Vagina (tissue), 2 donors: ENCODE data around the gene SELENOW. TPM values are rescaled to one million over a fixed set of nuclear protein-coding genes. Genes with fewer than 3 reads are reported as not detected.
"Not testable (repeated sequence)": the region's sequence is repeated elsewhere in the genome, so short reads cannot be mapped to it uniquely, and the experiment has no call there.

Experiments
- DNase-seq, 2 donors: peaks; one replicate each; pipeline ENCODE4 v3.0.0-alpha.2; 2017; ENCODE audit errors: extremely low spot score in 2 of 2
- H3K27ac ChIP-seq: fragments of 200-600 bp; sonication (generic); one replicate; pipeline ENCODE4 v1.5.1; 2019
- H3K27me3 ChIP-seq: fragments of 200-600 bp; sonication (generic); one replicate; pipeline ENCODE4 v1.5.1; 2019
- H3K36me3 ChIP-seq, 2 donors: fragments of 200-600 bp; sonication (generic); one replicate each; pipeline ENCODE4 v1.5.1; 2017 to 2019
- H3K4me1 ChIP-seq: fragments of 200-600 bp; sonication (generic); one replicate; pipeline ENCODE4 v1.5.1; 2019
- H3K4me3 ChIP-seq, 2 donors: fragments of 200-600 bp; sonication (generic); 1 replicate in 1 of 2; 2 replicates in 1 of 2; pipeline ENCODE4 v1.5.1; 2016 to 2019
- H3K9me3 ChIP-seq: fragments of 200-600 bp; sonication (generic); one replicate; pipeline ENCODE4 v1.5.1; 2019
- CTCF ChIP-seq, 3 experiments: fragments of 450-650 bp in 2 of 3; fragments of 200-600 bp in 1 of 3; sonication (generic) in 1 of 3; IDR thresholded peaks; one replicate each; pipeline ENCODE4 v1.5.1; 2017 to 2019; ENCODE audit warnings: antibody characterized with exemption in 3 of 3, mild to moderate bottlenecking in 2 of 3, moderate library complexity in 2 of 3
- POLR2A ChIP-seq, 2 donors: fragments of 450-650 bp; IDR thresholded peaks; one replicate each; pipeline ENCODE4 v1.6.1; 2017; ENCODE audit warnings: antibody characterized with exemption in 2 of 2, mild to moderate bottlenecking in 2 of 2, moderate library complexity in 2 of 2
- POLR2AphosphoS5 ChIP-seq, 2 donors: sonication (generic); formaldehyde crosslinking; IDR thresholded peaks; one replicate each; pipeline ENCODE4 v1.9.0; 2017; ENCODE audit warnings: antibody characterized with exemption in 2 of 2, mild to moderate bottlenecking in 2 of 2, low read depth in 1 of 2; ENCODE audit not compliant: insufficient read depth in 1 of 2
- intact Hi-C: fragments of 100-400 bp; cut with DNase I; formaldehyde crosslinking; loops from one replicate; pipeline ENCODE4 v1.15.1; 2023
- total RNA-seq: library from RNA; depleted of rRNA; stranded (reverse); fragments of >200 nt; gene quantifications from one replicate; pipeline ENCODE4 v1.2.3, GENCODE V29; 2016

The SELENOW gene
- total RNA-seq, 1 donor from 2014 or later = 442 TPM

GRCh38 chr19:47813304-47813994 lies 34.9 kb downstream of the SELENOW start:
- intact Hi-C loops = no loop called here
- H3K4me3 ChIP-seq = no peak overlapping the region

GRCh38 chr19:47813995-47814328 lies 35.5 kb downstream of the SELENOW start:
- Histone ChIP-seq H3K4me3 (no peak overlapping the region), H3K36me3 (no peaks in the 10 kb centered on the region), H3K27me3 (no peaks in the 10 kb centered on the region), H3K27ac (no peak overlapping the region), H3K9me3 (no peaks in the 10 kb centered on the region), H3K4me1 (no peaks in the 10 kb centered on the region)
- TF ChIP-seq CTCF (IDR thresholded peaks at IDR 0.05) = no peak
- TF ChIP-seq POLR2A (IDR thresholded peaks at IDR 0.05) = no peak
- no peak for TF ChIP-seq POLR2AphosphoS5 (IDR thresholded peaks at IDR 0.05; ENCODE audit: insufficient read depth in 1 of 2, low read depth in 1 of 2)
- intact Hi-C loops = no loop called here
- no peak for DNase-seq

More at GRCh38 chr19:47813304-47813994, 34.9 kb downstream of the SELENOW start:
- no peak for DNase-seq
- Histone ChIP-seq H3K27ac (no peak overlapping the region), H3K9me3 (no peaks in the 10 kb centered on the region), H3K4me1 (no peaks in the 10 kb centered on the region), H3K27me3 (no peaks in the 10 kb centered on the region), H3K36me3 (no peaks in the 10 kb centered on the region)
- no peak for TF ChIP-seq POLR2A (IDR thresholded peaks at IDR 0.05)
- TF ChIP-seq CTCF (IDR thresholded peaks at IDR 0.05) = peak in 2 of 3 experiments; percentile 22 to 40

GRCh38 chr19:47816270-47816669 lies 37.8 kb downstream of the SELENOW start:
- H3K27me3 ChIP-seq, intact Hi-C loops, H3K4me1 ChIP-seq, H3K27ac ChIP-seq, H3K36me3 ChIP-seq, H3K9me3 ChIP-seq, H3K4me3 ChIP-seq, DNase-seq: not testable (repeated sequence)

GRCh38 chr19:47818221-47818620 lies 39.7 kb downstream of the SELENOW start:
- intact Hi-C loops, H3K9me3 ChIP-seq, H3K27ac ChIP-seq, H3K27me3 ChIP-seq, DNase-seq, H3K36me3 ChIP-seq, H3K4me1 ChIP-seq, H3K4me3 ChIP-seq: not testable (repeated sequence)

GRCh38 chr19:47819858-47820257 lies 41.4 kb downstream of the SELENOW start:
- intact Hi-C loops = no loop called here
- Histone ChIP-seq H3K27me3 (no peaks in the 10 kb centered on the region), H3K9me3 (no peaks in the 10 kb centered on the region), H3K4me3 (no peak overlapping the region), H3K27ac (no peak overlapping the region), H3K36me3 (no peaks in the 10 kb centered on the region), H3K4me1 (no peaks in the 10 kb centered on the region)
- no peak for DNase-seq
- TF ChIP-seq POLR2A (IDR thresholded peaks at IDR 0.05) = no peak
- TF ChIP-seq POLR2AphosphoS5 (IDR thresholded peaks at IDR 0.05; ENCODE audit: insufficient read depth in 1 of 2, low read depth in 1 of 2) = no peak
- no peak for TF ChIP-seq CTCF (IDR thresholded peaks at IDR 0.05)

GRCh38 chr19:47820410-47820809 lies 41.9 kb downstream of the SELENOW start:
- intact Hi-C loops = no loop called here
- no peak overlapping the region for H3K27ac ChIP-seq
- H3K27me3 ChIP-seq = no peaks in the 10 kb centered on the region
- H3K36me3 ChIP-seq = no peaks in the 10 kb centered on the region
- no peak overlapping the region for H3K4me3 ChIP-seq
- DNase-seq = no peak
- no peaks in the 10 kb centered on the region for H3K9me3 ChIP-seq
- no peaks in the 10 kb centered on the region for H3K4me1 ChIP-seq
- TF ChIP-seq POLR2A (IDR thresholded peaks at IDR 0.05) (no peak), POLR2AphosphoS5 (IDR thresholded peaks at IDR 0.05; ENCODE audit: insufficient read depth in 1 of 2, low read depth in 1 of 2) (no peak), CTCF (IDR thresholded peaks at IDR 0.05) (no peak)
